T1000 (cell line): ENCODE data around the gene TRIM61.
"Not testable (repeated sequence)": the region's sequence is repeated elsewhere in the genome, so short reads cannot be mapped to it uniquely, and the experiment has no call there.

Experiments used
- DNase-seq: peaks from one replicate; lab custom pipeline; 2025; ENCODE audit warnings: mixed read lengths; lab: John Stamatoyannopoulos, UW

TRIM61 gene

DNA sequence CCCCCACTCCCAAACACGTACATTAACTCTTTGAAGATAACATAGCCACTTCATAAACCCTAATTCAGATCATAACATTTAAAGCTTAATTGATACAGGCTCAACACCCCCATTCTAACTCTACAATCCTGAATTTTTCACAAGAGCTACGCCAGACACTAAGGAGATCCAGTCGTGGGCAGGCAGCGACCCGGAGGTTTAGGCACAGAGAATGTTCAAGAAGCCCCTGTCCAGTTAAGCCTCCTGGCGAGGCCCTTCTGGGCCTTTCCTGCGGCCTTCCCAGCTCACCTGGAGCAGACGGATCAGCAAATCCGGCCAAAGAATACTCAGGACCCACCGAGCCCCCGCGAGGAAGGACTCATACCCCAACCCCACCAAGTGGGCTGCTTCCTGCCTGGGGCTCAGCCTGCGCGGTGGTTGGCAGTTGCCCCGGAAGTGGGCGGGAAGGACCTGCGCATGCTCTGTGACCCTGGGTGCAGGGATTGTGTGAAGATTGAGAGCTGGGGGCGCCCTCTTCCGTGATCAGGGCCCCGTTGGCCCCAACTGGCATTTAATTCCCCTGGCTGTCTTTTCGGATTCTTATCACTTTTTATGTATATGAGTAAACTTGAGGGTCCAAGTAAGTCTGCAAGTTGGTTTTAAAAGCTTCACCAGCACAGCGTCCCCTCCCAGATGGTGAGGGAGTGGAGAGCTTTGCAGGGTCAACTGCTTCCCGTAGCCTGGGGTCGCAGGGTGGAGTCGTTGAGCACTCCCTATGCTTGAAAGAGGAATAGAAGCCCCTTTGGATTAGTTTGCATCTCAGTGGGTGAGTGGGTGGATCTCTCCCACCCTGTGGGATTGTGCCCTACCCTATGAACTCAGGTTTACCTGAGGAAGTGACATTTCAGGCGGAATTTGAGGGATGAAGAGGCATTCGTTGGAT, at the start of gene TRIM61:
TRIM61 (minus strand) TSS at position 415 of the 922 bp plus-strand sequence. CDS start 7,655 bp downstream, outside the sequence.
- no peak for DNase-seq

DNA sequence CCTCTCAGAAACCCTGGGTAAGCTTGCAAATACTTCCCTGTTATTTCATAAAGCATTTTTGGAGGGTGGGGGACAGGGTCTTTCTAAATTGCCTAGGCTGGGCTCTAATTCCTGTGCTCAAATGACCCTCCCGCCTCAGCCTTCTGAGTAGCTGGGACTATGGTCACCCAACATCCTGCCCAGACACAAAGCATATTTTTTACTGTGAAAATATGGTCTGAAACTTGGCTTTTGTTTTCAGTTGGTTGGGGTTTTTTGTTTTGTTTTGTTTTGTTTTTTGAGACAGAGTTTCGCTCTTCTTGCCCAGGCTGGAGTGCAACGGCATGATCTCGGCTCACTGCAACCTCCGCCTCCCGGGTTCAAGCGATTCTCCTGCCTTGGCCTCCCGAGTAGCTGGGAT, 48.3 kb upstream of the TRIM61 start:
- not testable (repeated sequence) for DNase-seq

GRCh38 chr4:165019995-165020394, 42.5 kb upstream of the TRIM61 start:
- DNase-seq: not testable (repeated sequence)

- no peak for DNase-seq
Observed at GRCh38 chr4:165016971-165017370, 39.5 kb upstream of the TRIM61 start.

- no peak for DNase-seq
Observed at GRCh38 chr4:165013691-165014090, 36.2 kb upstream of the TRIM61 start.

- DNase-seq: no peak
Observed at GRCh38 chr4:165011403-165011802, 33.9 kb upstream of the TRIM61 start.

GRCh38 chr4:165010991-165011390, 33.5 kb upstream of the TRIM61 start:
- no peak for DNase-seq

GRCh38 chr4:165010487-165010886, 33.0 kb upstream of the TRIM61 start:
- no peak for DNase-seq

DNA sequence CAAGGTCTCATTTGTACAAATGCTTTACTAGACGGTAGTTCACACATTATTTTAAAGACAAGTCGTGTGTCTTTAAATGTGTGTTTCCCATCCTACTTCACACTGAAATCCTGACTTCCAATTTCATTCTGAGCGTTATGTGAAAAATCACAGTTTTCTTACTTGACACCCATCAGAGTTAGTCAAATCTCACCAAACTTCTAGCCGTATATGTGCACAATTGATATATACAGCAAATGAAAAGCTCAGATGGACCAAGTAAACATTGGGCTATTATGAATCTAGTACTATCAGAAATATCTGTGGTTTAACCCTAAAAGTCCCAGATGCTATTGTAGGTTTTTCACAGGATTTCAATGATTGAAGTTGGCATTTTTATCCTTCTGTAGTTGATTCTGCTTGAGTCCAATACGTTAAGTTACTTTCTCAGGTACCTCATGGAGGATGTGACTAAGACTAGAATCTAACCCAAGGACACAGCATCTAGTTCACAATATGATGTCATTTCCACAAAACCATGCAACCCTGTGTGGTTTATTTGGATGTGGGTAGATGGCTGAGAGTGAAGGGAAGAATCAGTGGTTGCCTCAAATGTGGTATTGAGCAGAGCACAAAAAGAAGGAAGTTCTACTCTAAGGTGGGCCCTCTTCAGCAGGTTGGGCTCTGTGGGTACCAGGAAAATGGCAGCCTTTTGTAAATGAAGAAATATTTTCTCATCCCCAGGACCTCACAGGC, 32.2 kb upstream of the TRIM61 start:
- DNase-seq: no peak

GRCh38 chr4:165006886-165007285, 29.4 kb upstream of the TRIM61 start:
- DNase-seq: no peak

GRCh38 chr4:165006456-165006855, 29.0 kb upstream of the TRIM61 start:
- no peak for DNase-seq

DNA sequence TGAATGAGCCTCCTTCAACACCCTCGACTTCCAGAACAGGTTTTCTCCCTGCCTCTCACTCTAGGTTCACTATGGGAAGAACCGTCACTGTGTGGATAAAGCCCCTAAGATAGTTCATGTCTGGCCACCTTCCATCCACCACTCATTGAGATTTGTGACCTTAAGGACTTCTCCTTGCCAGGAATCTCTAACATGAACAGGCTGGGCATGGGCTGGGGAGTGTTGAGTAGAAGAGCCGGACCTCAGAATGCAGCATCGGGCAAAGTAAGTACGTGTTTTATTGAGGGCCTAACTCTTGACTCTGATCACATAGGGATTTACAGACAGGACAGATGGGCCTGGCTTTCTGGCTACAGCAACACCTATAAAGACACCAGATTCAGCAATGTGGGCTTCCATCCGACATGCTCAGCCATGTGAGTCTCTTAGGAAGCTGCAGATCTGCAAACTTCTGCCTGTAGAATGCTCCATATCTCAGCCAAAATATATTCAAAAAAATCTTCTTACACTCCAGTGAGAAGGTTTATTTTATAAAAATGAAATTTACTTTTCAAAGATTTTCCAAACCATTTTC, 28.0 kb upstream of the TRIM61 start:
- DNase-seq: no peak

DNA sequence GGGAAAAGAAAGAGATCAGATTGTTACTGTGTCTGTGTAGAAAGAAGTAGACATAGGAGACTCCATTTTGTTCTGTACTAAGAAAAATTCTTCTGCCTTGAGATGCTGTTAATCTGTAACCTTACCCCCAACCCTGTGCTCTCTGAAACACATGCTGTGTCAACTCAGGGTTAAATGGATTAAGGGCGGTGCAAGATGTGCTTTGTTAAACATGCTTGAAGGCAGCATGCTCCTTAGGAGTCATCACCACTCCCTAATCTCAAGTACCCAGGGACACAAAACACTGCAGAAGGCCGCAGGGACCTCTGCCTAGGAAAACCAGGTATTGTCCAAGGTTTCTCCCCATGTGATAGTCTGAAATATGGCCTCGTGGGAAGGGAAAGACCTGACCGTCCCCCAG, 24.5 kb upstream of the TRIM61 start:
- not testable (repeated sequence) for DNase-seq

DNA sequence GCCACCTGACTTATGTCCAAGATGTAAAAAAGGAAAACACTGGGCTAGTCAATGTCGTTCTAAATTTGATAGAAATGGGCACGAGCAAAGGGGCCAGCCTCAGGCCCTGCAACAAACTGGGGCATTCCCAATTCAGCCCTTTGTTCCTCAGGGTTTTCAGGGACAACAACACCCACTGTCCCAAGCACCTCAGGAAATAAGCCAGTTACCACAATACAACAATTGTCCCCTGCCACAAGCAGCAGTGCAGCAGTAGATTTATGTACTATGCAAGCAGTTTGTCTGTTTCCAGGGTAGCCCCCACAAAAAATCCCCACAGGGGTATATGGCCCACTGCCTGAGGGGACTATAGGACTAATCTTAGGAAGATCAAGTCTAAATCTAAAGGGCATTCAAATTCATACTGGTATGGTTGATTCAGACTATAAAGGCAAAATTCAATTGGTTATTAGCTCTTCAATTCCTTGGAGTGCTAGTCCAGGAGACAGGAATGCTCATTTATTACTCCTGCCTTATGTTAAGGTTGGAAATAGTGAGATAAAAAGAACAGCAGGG, 21.1 kb upstream of the TRIM61 start:
- DNase-seq: not testable (repeated sequence)

GRCh38 chr4:164997941-164998340, 20.5 kb upstream of the TRIM61 start:
- DNase-seq: no peak

DNA sequence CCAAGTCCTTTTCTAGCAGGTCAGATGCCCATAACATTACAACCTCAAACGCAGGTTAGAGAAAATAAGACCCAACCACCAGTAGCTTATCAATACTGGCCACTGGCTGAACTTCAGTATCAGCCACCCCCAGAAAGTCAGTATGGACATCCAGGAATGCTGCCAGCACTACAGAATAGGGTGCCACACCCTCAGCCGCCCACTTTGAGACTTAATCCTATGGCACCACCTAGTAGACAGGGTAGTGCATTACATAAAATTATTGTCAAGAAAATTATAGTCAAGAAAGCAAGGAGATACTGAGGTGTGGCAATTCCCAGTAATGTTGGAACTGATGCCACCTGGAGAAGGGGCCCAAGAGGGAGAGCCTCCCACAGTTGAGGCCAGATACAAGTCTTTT, 19.9 kb upstream of the TRIM61 start:
- DNase-seq: no peak

DNA sequence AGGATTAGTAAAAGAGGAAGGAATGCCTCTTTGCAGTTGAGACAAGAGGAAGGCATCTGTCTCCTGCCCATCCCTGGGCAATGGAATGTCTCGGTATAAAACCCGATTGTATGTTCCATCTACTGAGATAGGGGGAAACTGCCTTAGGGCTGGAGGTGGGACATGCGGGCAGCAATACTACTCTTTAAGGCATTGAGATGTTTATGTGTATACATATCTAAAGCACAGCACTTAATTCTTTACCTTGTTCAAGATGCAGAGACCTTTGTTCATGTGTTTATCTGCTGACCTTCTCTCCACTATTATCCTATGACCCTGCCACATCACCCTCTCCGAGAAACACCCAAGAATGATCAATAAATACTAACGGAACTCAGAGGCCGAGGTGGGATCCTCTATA, 18.7 kb upstream of the TRIM61 start:
- not testable (repeated sequence) for DNase-seq

DNA sequence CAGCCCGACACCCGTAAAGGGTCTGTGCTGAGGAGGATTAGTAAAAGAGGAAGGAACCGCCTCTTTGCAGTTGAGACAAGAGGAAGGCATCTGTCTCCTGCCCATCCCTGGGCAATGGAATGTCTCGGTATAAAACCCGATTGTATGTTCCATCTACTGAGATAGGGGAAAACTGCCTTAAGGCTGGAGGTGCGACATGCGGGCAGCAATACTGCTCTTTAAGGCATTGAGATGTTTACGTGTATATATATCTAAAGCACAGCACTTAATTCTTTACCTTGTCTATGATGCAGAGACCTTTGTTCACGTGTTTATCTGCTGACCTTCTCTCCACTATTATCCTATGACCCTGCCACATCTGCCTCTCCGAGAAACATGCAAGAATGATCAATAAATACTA, 13.3 kb upstream of the TRIM61 start:
- not testable (repeated sequence) for DNase-seq

GRCh38 chr4:164989471-164989870, 12.0 kb upstream of the TRIM61 start:
- no peak for DNase-seq

DNA sequence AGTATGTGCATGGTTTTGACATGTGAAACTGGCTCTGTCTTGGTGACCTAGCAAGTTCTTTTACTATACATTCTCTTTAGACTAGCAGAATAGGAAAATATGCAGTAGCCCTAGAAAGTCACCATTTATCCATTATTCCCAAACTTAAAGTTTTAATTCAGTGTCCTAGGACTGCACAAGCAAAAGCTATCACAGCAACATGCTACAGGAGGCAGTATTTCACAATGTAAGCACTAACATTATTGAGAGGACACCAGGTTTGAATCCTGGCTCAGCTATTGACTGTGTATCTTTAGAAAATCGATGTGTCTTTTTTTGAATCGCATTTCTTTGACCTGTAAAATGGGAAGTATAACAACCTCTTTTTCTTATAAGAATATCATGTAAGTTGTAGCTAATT, 5.5 kb downstream of the TRIM61 start:
- DNase-seq: not testable (repeated sequence)

DNA sequence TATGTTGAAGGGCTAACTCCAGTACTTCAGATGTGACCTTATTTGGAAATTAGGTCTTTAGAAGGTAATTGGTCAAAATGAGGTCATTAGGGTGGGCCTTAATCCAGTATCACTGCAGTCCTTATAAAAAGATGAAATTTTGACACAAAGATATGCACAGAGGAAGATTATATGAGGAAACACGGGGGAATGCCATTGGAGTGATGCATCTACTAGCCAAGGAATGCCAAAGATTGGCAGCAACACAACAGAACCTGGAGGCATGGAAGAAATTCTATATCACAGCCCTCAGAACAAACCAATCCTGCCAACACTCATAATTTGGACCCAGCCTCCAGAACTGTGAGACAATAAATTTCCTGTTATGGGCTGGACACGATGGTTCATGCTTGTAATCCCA, 17.6 kb downstream of the TRIM61 start:
- DNase-seq: peak; percentile 13

DNA sequence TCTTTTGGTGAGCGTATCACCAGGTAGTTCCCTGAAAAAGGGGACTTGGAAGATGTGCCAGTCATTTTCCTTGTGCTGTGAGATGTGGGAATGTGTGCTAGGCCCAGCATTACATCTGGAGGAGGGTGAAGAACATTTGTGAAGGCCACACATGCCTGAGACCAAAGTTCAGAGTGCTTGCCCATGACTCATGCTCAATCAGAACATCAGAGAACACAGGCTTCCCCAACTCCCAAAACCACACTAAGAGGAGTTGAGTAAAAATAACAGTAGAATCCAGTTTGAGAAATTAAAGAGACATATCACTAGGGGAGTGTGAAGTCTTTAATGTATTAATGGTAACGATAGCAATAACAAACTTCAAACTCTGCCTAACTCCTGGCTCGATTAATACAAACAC, 18.0 kb downstream of the TRIM61 start:
- DNase-seq: not testable (repeated sequence)
